ENCODE measurements around the gene DDX28.

The DDX28 gene

DNA sequence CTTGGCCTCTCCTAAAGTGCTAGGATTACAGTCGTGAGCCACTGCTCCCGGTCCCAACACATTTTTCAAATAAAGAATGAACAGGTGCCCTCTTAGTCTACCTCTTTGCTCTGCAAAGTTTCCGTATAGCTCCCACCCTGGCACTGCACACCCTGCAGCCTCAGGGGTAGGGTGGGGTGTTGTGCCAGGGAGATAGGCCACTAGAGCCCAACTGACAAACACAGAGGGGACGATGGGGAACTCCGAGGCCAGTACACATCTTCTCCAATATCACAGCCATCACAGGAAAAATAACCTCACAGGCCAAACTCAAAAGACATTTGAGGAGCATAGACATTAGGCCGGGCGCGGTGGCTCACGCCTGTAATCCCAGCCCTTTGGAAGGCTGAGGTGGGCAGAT, 51.9 kb downstream of the DDX28 start:
- CTCF ChIA-PET, result interaction anchor here (1.0 to 1.9 kb wide), 3 partner anchors 13 to 87 kb away, joined by 3 to 5 read pairs (median 4); no protein-coding TSS in a partner anchor
- DNase-seq (ENCODE audit: extremely low spot score), result no peak
- TF ChIP-seq, protein P1, sequence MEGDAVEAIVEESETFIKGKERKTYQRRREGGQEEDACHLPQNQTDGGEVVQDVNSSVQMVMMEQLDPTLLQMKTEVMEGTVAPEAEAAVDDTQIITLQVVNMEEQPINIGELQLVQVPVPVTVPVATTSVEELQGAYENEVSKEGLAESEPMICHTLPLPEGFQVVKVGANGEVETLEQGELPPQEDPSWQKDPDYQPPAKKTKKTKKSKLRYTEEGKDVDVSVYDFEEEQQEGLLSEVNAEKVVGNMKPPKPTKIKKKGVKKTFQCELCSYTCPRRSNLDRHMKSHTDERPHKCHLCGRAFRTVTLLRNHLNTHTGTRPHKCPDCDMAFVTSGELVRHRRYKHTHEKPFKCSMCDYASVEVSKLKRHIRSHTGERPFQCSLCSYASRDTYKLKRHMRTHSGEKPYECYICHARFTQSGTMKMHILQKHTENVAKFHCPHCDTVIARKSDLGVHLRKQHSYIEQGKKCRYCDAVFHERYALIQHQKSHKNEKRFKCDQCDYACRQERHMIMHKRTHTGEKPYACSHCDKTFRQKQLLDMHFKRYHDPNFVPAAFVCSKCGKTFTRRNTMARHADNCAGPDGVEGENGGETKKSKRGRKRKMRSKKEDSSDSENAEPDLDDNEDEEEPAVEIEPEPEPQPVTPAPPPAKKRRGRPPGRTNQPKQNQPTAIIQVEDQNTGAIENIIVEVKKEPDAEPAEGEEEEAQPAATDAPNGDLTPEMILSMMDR (IDR thresholded peaks at IDR 0.05; ENCODE audit: control extremely low read depth, extremely low read depth, low read depth, missing control alignments), result no peak
- POLR2A ChIA-PET, result no interaction called here

Measured in GM10248 (cell line).